Ishikawa (cell line): ENCODE data around the gene S100A13.

Experiments
- MAX ChIP-seq: IDR thresholded peaks from 2 replicates; pipeline ENCODE4 v1.6.1; 2012
- RAD21 ChIP-seq: IDR thresholded peaks from 2 replicates; pipeline ENCODE4 v1.6.1; 2012; ENCODE audit warnings: low read depth
- TAF1 ChIP-seq: IDR thresholded peaks from 2 replicates; pipeline ENCODE4 v1.6.1; 2012; ENCODE audit warnings: low read depth, mild to moderate bottlenecking
- TEAD4 ChIP-seq: IDR thresholded peaks from 2 replicates; pipeline ENCODE4 v1.6.1; 2012

GRCh38 chr1:153619171-153619570 is 8.1 kb downstream of the S100A13 start:
- TF ChIP-seq MAX (no peak), TEAD4 (no peak), TAF1 (no peak), RAD21 (no peak)
